Mucosa of rectum (tissue), 2 donors: ENCODE results near the gene MXD4.
"Not testable (repeated sequence)": the region's sequence is repeated elsewhere in the genome, so short reads cannot be mapped to it uniquely, and the experiment has no call there.

Source experiments
- H3K27ac ChIP-seq, 2 donors: one replicate each; pipeline ENCODE4 v1.7.0; 2013; ENCODE audit warnings: inconsistent platforms in 2 of 2, low read depth in 2 of 2, low read length in 2 of 2
- H3K27me3 ChIP-seq, 2 donors: one replicate each; pipeline ENCODE4 v1.7.0; 2013; ENCODE audit warnings: low read length in 2 of 2; ENCODE audit not compliant: control insufficient read depth in 2 of 2, insufficient read depth in 2 of 2
- H3K36me3 ChIP-seq, 2 donors: one replicate each; pipeline ENCODE4 v1.7.0; 2013; ENCODE audit warnings: low read length in 2 of 2; ENCODE audit not compliant: control insufficient read depth in 2 of 2, insufficient read depth in 2 of 2
- H3K4me1 ChIP-seq, 2 donors: one replicate each; pipeline ENCODE4 v1.7.0; 2013; ENCODE audit warnings: low read length in 2 of 2, mild to moderate bottlenecking in 1 of 2; ENCODE audit not compliant: control insufficient read depth in 2 of 2, insufficient read depth in 2 of 2
- H3K4me3 ChIP-seq, 2 donors: one replicate each; pipeline ENCODE4 v1.7.0; 2013; ENCODE audit warnings: low read length in 2 of 2
- H3K9ac ChIP-seq, 2 donors: one replicate each; pipeline ENCODE4 v1.7.0; 2013; ENCODE audit warnings: low read length in 2 of 2, low read depth in 1 of 2, mild to moderate bottlenecking in 1 of 2
- H3K9me3 ChIP-seq, 2 donors: one replicate each; pipeline ENCODE4 v1.7.0; 2013; ENCODE audit warnings: low read length in 2 of 2; ENCODE audit not compliant: control insufficient read depth in 2 of 2
- donor health status: healthy.
- donor health status: Normal muscosa, but diverticular disease.

The MXD4 gene

DNA sequence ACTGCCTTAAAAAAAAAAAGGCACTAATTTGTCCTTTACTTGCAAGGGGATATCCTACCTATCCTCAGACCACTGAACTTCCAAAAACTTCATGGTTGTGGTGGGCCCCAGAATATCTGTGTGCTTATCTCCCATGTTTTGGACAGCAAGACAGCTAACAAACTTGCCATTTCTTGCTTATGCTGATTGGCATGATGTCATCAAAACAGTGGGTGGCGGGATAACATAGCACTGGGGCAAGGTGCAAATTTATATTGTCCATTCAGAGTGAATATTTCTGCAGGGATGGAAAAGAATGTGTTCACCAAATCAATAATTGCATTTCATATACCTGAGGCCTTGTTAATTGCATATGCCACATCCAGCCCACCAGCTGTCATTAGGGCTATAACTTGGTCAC, 43.5 kb downstream of the MXD4 start:
- Histone ChIP-seq H3K4me3 (no peak overlapping the region), H3K27ac (no peak overlapping the region), H3K27me3 (no peaks in the 10 kb centered on the region), H3K9ac (no peak overlapping the region), H3K4me1 (no peaks in the 10 kb centered on the region), H3K9me3 (no peaks in the 10 kb centered on the region), H3K36me3 (peaks cover 0 to 6% of the 10 kb centered on the region in 2 donors)

DNA sequence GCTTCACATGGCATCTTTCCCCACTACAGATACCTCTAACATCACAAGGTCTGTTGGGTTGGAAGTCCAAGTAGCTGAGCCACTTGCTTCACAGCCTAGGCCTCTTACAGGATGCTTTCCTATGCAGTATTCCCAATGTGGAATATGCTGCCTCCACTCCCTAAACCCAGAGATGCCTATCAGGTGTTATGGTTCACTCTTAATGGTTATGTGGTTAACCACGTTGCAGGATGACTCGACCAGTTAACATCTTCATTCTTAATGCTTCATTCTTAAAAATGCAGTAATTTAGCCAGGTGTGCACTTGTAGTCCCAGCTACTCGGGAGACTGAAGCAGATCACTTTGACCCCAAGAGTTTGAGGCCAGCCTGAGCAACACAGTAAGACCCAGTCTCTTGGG, 44.2 kb downstream of the MXD4 start:
- no peak overlapping the region for H3K9ac ChIP-seq
- no peaks in the 10 kb centered on the region for H3K9me3 ChIP-seq
- no peaks in the 10 kb centered on the region for H3K36me3 ChIP-seq
- no peak overlapping the region for H3K4me3 ChIP-seq
- H3K27ac ChIP-seq = no peak overlapping the region
- no peaks in the 10 kb centered on the region for H3K4me1 ChIP-seq
- H3K27me3 ChIP-seq = no peaks in the 10 kb centered on the region

DNA sequence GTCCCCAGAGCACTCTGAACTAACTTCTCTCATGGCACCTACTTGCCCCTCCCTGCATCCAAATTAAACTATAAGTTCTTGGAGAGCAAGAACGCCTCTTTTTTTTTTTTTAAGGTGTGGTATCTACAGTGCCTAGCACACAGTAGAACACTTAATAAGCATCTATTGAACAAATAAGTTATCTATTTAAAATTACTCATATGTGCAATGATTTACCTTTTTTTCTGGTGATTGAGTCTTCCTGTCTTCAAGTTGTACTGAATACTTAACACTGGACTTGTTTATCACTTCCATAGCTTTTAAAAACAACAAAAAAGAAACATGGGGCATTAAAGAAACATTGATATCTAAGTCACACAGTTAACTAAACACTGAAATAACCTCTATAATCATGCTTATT, 49.1 kb downstream of the MXD4 start:
- Histone ChIP-seq H3K9ac (no peak overlapping the region), H3K36me3 (no peaks in the 10 kb centered on the region), H3K4me1 (no peaks in the 10 kb centered on the region), H3K4me3 (no peak overlapping the region), H3K9me3 (no peaks in the 10 kb centered on the region), H3K27me3 (no peaks in the 10 kb centered on the region), H3K27ac (no peak overlapping the region)

DNA sequence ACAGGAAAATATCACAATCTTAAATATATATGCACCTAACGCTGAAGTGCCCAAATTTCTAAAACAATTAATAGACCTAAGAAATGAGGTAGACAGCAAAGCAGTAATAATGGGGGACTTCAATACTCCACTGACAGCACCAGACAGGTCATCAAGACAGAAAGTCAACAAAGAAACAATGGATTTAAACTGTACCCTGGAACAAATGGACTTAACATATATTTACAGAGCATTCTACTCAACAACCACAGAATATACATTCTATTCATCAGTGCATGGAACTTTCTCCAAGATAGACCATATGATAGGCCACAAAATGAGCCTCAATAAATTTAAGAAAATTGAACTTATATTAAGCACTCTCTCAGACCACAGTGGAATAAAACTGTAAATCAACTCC, 59.1 kb downstream of the MXD4 start:
- not testable (repeated sequence) for H3K4me3 ChIP-seq, H3K4me1 ChIP-seq, H3K9ac ChIP-seq, H3K27me3 ChIP-seq, H3K27ac ChIP-seq, H3K36me3 ChIP-seq, H3K9me3 ChIP-seq
